DND-41 (cell line): ENCODE data around the gene PRSS56.

Experiments
- CTCF ChIP-seq: IDR thresholded peaks from 2 replicates; pipeline ENCODE4 v1.5.1; 2012; ENCODE audit warnings: borderline replicate concordance, low read length, moderate library complexity, mild to moderate bottlenecking; ENCODE audit not compliant: poor library complexity, severe bottlenecking; ENCODE audit errors: extremely low read depth
- EZH2 ChIP-seq: IDR thresholded peaks from 3 replicates; pipeline ENCODE4 v1.6.1; 2012; ENCODE audit warnings: borderline replicate concordance, low read depth, mild to moderate bottlenecking, moderate library complexity, low read length, inconsistent platforms; ENCODE audit not compliant: severe bottlenecking

- TF ChIP-seq CTCF (no peak), EZH2 (no peak)
Measured at GRCh38 chr2:232476045-232476444, 44.1 kb upstream of the PRSS56 start.
